Heart right ventricle (tissue), 16 donors: ENCODE results near the gene FHIT. TPM values are rescaled to one million over a fixed set of nuclear protein-coding genes. Genes with fewer than 3 reads are reported as not detected.

Experiments used
- ATAC-seq, 8 donors: fragments of 200-7000 bp; cut with Tn5 transposase; one replicate each; pipeline ENCODE4 v1.9.1; 2020; ENCODE audit warnings: mild to moderate bottlenecking in 8 of 8, moderate library complexity in 8 of 8, moderate number of reproducible peaks in 1 of 8
- DNase-seq, 2 donors: peaks; one replicate each; pipeline ENCODE4 v3.0.0-alpha.2; 2020
- H3K27ac ChIP-seq, 10 donors: fragments of 200-600 bp; sonication (generic) in 2 of 10; one replicate each; pipeline versions ENCODE4 v1.5.0 to v1.8.0; 2020 to 2022; ENCODE audit warnings: mild to moderate bottlenecking in 3 of 10
- H3K27me3 ChIP-seq, 7 donors: fragments of 200-600 bp; one replicate each; pipeline ENCODE4 v1.8.0; 2021 to 2022; ENCODE audit warnings: mild to moderate bottlenecking in 2 of 7
- H3K36me3 ChIP-seq, 9 donors: fragments of 200-600 bp; sonication (generic) in 1 of 9; one replicate each; pipeline versions ENCODE4 v1.5.0 to v1.8.0; 2020 to 2022; ENCODE audit warnings: mild to moderate bottlenecking in 2 of 9
- H3K4me1 ChIP-seq, 9 donors: fragments of 200-600 bp; sonication (generic) in 1 of 9; one replicate each; pipeline versions ENCODE4 v1.5.0 to v1.8.0; 2020 to 2022; ENCODE audit warnings: mild to moderate bottlenecking in 4 of 9
- H3K4me3 ChIP-seq, 10 donors: fragments of 200-600 bp; sonication (generic) in 2 of 10; one replicate each; pipeline versions ENCODE4 v1.5.0 to v1.8.0; 2020 to 2022; ENCODE audit warnings: mild to moderate bottlenecking in 7 of 10, moderate library complexity in 2 of 10
- H3K9me3 ChIP-seq, 11 donors: fragments of 200-600 bp in 10 of 11; sonication (generic) in 2 of 11; one replicate each; pipeline versions ENCODE4 v1.5.0 to v1.8.0; 2013 to 2022; ENCODE audit warnings: mild to moderate bottlenecking in 2 of 11, control low read depth in 1 of 11, moderate library complexity in 1 of 11
- WGBS, 2 donors: extraction: QIAGEN DNeasy Blood & Tissue Kit; methylation state at CpG; one replicate each; pipeline ENCODE4 v1.1.7; 2013; ENCODE audit warnings: inconsistent platforms in 1 of 2; 5-methylcytosine and 5-hydroxymethylcytosine counted together
- intact Hi-C, 10 donors: fragments of 100-400 bp; cut with DNase I; formaldehyde crosslinking; loops; one replicate each; pipeline versions ENCODE4 v1.11.1 to v1.14.2; 2022
- polyA plus RNA-seq, 2 donors: library from polyadenylated mRNA; stranded (reverse); fragments of 200-250 nt; gene quantifications; one replicate each; pipeline ENCODE4 v1.2.3, GENCODE V29; 2013
- total RNA-seq, 10 donors: library from RNA; stranded (reverse); fragmentation: NEBNext Ultra II Directional in 3 of 10; extraction: Animal tissue kit (Norgen Biotek cat#: 25700) in 3 of 10; gene quantifications; one replicate each; pipeline versions ENCODE4 v1.2.1 to v1.2.4, GENCODE V29; 2021 to 2023
- TF ChIP-seq, protein P1 (sequence below), 9 donors: fragments of 200-600 bp; sonication (generic) in 2 of 9; IDR thresholded peaks; one replicate each; pipeline versions ENCODE4 v1.5.0 to v1.8.0; 2021 to 2022; ENCODE audit warnings: antibody characterized with exemption in 9 of 9, mild to moderate bottlenecking in 5 of 9, moderate library complexity in 1 of 9
- donor health status: Arrhythmogenic right ventricular cardiomyopathy.
- donor health status: ischemic (EF 13 %, LVEDD 7.1; RV severe dilation, severe dysfunction).
- donor health status: healthy with polysubstance abuse.
- donor health status: DM: no; HTN: yes; CAD: no.
- donor health status: DM: no; HTN: no; CAD: no.
- donor health status: ischemic (EF 25% LVEDD 6.9; RV normal size, moderate dysfunction).
- donor health status: ischemic (EF 25% LVEDD 5.7; RV mildly dilated, moderate dysfunction).
- donor health status: healthy.
- donor health status: DM: yes; HTN: yes; CAD: no.
- donor health status: Ischemic cardiomyopathy.
- donor health status: ischemic (EF 35%, LVEDD 5.7; RV mildly dilated, moderate dysfunction).
- donor health status: nonischemic (EF 11% LVEDD 7.7; RV severe dilation, severe dysfunction).
- donor health status: DM: yes; HTN: yes; CAD: no.
- donor health status: PGD.
- donor health status: ischemic (EF 29% LVEDD 5.4; RV normal size, mild dysfunction).
- donor health status: nonischemic (EF 23%, LVEDD 6.1; RV moderate dilation, normal function).

The FHIT gene
- total and polyA plus RNA-seq, 12 donors: 4.7 to 25.5 (median 18.3) TPM

DNA sequence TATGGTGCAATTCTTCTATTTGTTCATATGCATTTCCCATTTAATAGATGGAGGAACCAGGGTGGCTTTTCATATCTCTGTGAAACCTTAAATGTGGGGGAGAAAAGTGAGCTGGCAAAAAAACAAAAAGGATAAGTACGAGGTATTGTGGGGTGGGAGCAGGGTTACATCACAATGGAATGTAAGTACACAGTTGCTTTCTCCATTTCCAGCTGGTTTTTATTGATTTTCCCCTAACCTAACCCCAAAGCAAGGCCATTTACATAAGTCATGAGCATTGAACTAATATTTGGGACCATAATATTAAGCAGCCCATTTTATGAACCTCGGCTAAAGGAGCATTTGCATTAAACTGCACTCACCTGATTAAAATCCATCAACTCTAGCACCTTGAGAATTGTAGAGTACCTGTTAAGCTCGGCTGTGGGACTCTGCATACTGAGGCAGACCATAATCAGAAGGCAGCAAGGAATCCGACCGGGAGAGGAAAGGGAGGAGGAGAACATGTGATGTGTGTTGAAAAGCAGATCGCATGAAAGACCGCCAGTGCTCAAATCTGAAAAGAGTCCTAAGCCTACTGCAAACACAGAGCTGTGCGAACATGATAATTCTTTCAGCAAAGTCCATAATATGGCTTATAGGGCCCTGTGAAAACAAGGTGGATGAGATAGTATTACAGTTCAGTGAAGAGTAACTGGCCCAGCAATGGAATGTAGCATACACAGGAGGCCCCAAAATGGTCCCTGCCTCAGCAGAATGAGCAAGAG, 513.4 kb downstream of the FHIT start:
- ATAC-seq: no peak
- no peak overlapping the region for H3K27ac ChIP-seq
- H3K4me1 ChIP-seq: peaks cover 0 to 6% (median 0%) of the 10 kb centered on the region in 9 donors

DNA sequence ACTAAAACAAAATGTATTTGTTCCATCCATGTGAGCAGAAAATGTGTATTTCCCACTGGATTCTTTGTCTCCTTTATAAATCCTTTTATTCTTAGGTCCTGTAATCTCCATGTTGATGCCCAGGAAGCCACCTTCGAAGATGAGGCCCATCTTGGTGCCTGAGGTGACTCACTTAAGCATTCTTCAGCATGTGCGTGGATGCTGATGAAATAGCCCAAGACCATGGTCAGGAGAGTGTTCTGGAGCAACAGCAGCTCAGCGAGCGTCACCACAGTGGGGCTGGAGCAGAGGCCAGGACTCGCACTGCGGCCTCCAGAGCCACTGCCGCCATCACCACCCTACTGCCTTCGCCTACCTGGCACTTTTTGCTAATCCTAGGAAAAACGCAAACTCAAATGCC, 520.9 kb downstream of the FHIT start:
- DNase-seq (no peak), ATAC-seq (no peak)
- Histone ChIP-seq H3K4me1 (no peaks in the 10 kb centered on the region), H3K36me3 (no peaks in the 10 kb centered on the region), H3K4me3 (no peak overlapping the region), H3K9me3 (peaks cover 0 to 6% (median 0%) of the 10 kb centered on the region in 11 donors), H3K27ac (no peak overlapping the region), H3K27me3 (no peaks in the 10 kb centered on the region)
- TF ChIP-seq, protein P1, sequence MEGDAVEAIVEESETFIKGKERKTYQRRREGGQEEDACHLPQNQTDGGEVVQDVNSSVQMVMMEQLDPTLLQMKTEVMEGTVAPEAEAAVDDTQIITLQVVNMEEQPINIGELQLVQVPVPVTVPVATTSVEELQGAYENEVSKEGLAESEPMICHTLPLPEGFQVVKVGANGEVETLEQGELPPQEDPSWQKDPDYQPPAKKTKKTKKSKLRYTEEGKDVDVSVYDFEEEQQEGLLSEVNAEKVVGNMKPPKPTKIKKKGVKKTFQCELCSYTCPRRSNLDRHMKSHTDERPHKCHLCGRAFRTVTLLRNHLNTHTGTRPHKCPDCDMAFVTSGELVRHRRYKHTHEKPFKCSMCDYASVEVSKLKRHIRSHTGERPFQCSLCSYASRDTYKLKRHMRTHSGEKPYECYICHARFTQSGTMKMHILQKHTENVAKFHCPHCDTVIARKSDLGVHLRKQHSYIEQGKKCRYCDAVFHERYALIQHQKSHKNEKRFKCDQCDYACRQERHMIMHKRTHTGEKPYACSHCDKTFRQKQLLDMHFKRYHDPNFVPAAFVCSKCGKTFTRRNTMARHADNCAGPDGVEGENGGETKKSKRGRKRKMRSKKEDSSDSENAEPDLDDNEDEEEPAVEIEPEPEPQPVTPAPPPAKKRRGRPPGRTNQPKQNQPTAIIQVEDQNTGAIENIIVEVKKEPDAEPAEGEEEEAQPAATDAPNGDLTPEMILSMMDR (IDR thresholded peaks at IDR 0.05): no peak
- 96 to 98% methylated on average over 9 of the region's 9 CpGs for WGBS, 2 donors
- intact Hi-C loops: no loop called here

More for the DNA sequence above, 513.4 kb downstream of the FHIT start:
- Histone ChIP-seq H3K9me3 (no peaks in the 10 kb centered on the region), H3K4me3 (no peak overlapping the region), H3K36me3 (no peaks in the 10 kb centered on the region), H3K27me3 (no peaks in the 10 kb centered on the region)
- WGBS, 2 donors: 81 to 84% methylated on average over 8 of the region's 8 CpGs
- TF ChIP-seq, protein P1 (IDR thresholded peaks at IDR 0.05): no peak
- no peak for DNase-seq
- intact Hi-C loops: no loop called here

- WGBS, 2 donors: 88 to 92% methylated on average over 6 of the region's 6 CpGs
- ATAC-seq (no peak), DNase-seq (no peak)
- intact Hi-C loops: no loop called here
- H3K27me3 ChIP-seq: no peaks in the 10 kb centered on the region
- H3K27ac ChIP-seq: no peak overlapping the region
- TF ChIP-seq, protein P1 (IDR thresholded peaks at IDR 0.05): no peak
- H3K4me3 ChIP-seq: no peak overlapping the region
- no peaks in the 10 kb centered on the region for H3K4me1 ChIP-seq
- H3K36me3 ChIP-seq: no peaks in the 10 kb centered on the region
- H3K9me3 ChIP-seq: peaks cover 0 to 7% (median 0%) of the 10 kb centered on the region in 11 donors
Measured at GRCh38 chr3:60729056-60729455, 522.2 kb downstream of the FHIT start.

DNA sequence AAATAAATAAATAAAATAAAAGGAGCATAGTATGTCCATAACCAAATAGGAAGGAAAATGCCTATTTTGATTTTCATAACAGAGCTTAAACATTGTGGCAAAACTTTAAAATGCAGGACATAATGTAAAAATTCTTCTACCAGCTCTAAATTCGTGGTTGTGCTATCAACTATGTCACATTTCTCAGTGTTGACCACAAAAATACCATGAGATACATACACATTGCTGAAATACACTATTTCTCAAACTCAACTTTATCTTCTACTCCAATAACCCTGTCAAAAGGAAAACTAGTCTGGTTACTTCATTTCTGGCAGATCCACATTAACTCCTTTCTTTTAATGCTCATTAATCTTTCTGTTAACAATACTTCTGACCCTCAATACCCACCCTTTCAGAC, 523.2 kb downstream of the FHIT start:
- TF ChIP-seq, protein P1 (IDR thresholded peaks at IDR 0.05): no peak
- no peak overlapping the region for H3K27ac ChIP-seq
- H3K36me3 ChIP-seq: no peaks in the 10 kb centered on the region
- no peak overlapping the region for H3K4me3 ChIP-seq
- DNase-seq (no peak), ATAC-seq (no peak)
- no peaks in the 10 kb centered on the region for H3K27me3 ChIP-seq
- intact Hi-C loops: no loop called here
- H3K9me3 ChIP-seq: peaks cover 0 to 8% (median 0%) of the 10 kb centered on the region in 11 donors
- 67 to 71% methylated on average over 1 of the region's 1 CpG for WGBS, 2 donors
- no peaks in the 10 kb centered on the region for H3K4me1 ChIP-seq
